CD4-positive, alpha-beta T cell treated with Interleukin-4 for 4 hours (primary cell): ENCODE data around the gene CENPP.

Source experiments
- DNase-seq: peaks from one replicate; pipeline ENCODE4 v3.0.0-alpha.2; 2020

Gene CENPP

GRCh38 chr9:92664394-92665152, 338.8 kb downstream of the CENPP start:
- peak; percentile 20 for DNase-seq

- no peak for DNase-seq
Measured at GRCh38 chr9:92665836-92666235, 340.1 kb downstream of the CENPP start.

GRCh38 chr9:92666236-92666635, 340.5 kb downstream of the CENPP start:
- DNase-seq = no peak

- DNase-seq = no peak
Measured at GRCh38 chr9:92666912-92667532, 341.3 kb downstream of the CENPP start.

GRCh38 chr9:92668746-92669526, 343.2 kb downstream of the CENPP start:
- peak; percentile 23 for DNase-seq

- DNase-seq = no peak
Measured at GRCh38 chr9:92669527-92669889, 343.8 kb downstream of the CENPP start.
